HepG2 (cell line): ENCODE data around the gene BPIFB2. TPM values are rescaled to one million over a fixed set of nuclear protein-coding genes. Genes with fewer than 3 reads are reported as not detected.
A peak's percentile ranks its signal among the peaks of the same experiment; 100 is the strongest.

Experiments used
- BCLAF1 ChIP-seq: fragments of 450-650 bp; IDR thresholded peaks from 2 replicates; pipeline ENCODE4 v1.6.1; 2017; ENCODE audit warnings: mild to moderate bottlenecking
- CREB1 ChIP-seq, 2 experiments: fragments of 450-650 bp in 1 of 2; IDR thresholded peaks; 2 replicates each; pipeline ENCODE4 v1.6.1; 2016 to 2017; ENCODE audit warnings: control low read depth in 1 of 2, mild to moderate bottlenecking in 1 of 2, missing compliant biosample characterization in 1 of 2, missing genetic modification characterization in 1 of 2
- FOXP1 ChIP-seq, 2 experiments: fragments of 450-650 bp in 1 of 2; IDR thresholded peaks; 2 replicates each; pipeline ENCODE4 v1.6.1; 2017 to 2018; ENCODE audit warnings: antibody characterized with exemption in 1 of 2
- HBP1 ChIP-seq: IDR thresholded peaks from 2 replicates; pipeline ENCODE4 v1.6.1; 2016; ENCODE audit warnings: low read depth, control low read depth
- HNF1B ChIP-seq: sonication (generic); formaldehyde crosslinking; IDR thresholded peaks from 2 replicates; pipeline ENCODE4 v1.5.1; 2020; ENCODE audit warnings: mild to moderate bottlenecking, moderate library complexity, missing genetic modification reagents
- HNF4A ChIP-seq: sonication (generic); formaldehyde crosslinking; IDR thresholded peaks from 2 replicates; pipeline ENCODE4 v1.4.0; 2020; ENCODE audit warnings: missing genetic modification reagents
- HNRNPH1 ChIP-seq: fragments of 200-400 bp; formaldehyde crosslinking; optimal IDR thresholded peaks from 2 replicates; pipeline ENCODE3; 2017; ENCODE audit warnings: mild to moderate bottlenecking, low read depth, low read length
- MTA1 ChIP-seq: sonication (generic); formaldehyde crosslinking; IDR thresholded peaks from 2 replicates; pipeline ENCODE4 v1.4.0; 2020; ENCODE audit warnings: missing genetic modification reagents, mild to moderate bottlenecking, borderline replicate concordance
- MTF2 ChIP-seq: sonication (generic); formaldehyde crosslinking; IDR thresholded peaks from 2 replicates; pipeline ENCODE4 v1.5.0; 2020; ENCODE audit warnings: missing genetic modification reagents, borderline replicate concordance
- MXI1 ChIP-seq: IDR thresholded peaks from 3 replicates; pipeline ENCODE4 v1.6.1; 2012; ENCODE audit warnings: low read depth, low read length, inconsistent platforms, borderline replicate concordance
- MZF1 ChIP-seq: sonication (generic); formaldehyde crosslinking; IDR thresholded peaks from 2 replicates; pipeline ENCODE4 v1.8.1; 2023; ENCODE audit warnings: mild to moderate bottlenecking, missing genetic modification reagents, borderline replicate concordance
- NCOR1 ChIP-seq: fragments of 200-600 bp; sonication (generic); IDR thresholded peaks from 2 replicates; pipeline ENCODE4 v1.7.0; 2017; ENCODE audit warnings: antibody characterized with exemption, low read length, borderline replicate concordance
- NKX3-1 ChIP-seq: sonication (generic); formaldehyde crosslinking; IDR thresholded peaks from 2 replicates; pipeline ENCODE4 v1.5.0; 2020; ENCODE audit warnings: missing genetic modification reagents
- POLR2A ChIP-seq, 2 experiments: IDR thresholded peaks; 2 replicates each; pipeline ENCODE4 v1.6.1; 2011; ENCODE audit warnings: low read depth in 2 of 2, low read length in 2 of 2, mild to moderate bottlenecking in 1 of 2, moderate library complexity in 1 of 2; ENCODE audit not compliant: insufficient read depth in 1 of 2
- ZBTB2 ChIP-seq: sonication (generic); formaldehyde crosslinking; IDR thresholded peaks from 2 replicates; pipeline ENCODE4 v1.8.0; 2022; ENCODE audit warnings: low read depth, missing genetic modification reagents
- ZFP36 ChIP-seq: fragments of 150-350 bp; IDR thresholded peaks from 2 replicates; pipeline ENCODE4 v1.6.1; 2018; ENCODE audit warnings: borderline replicate concordance, low read length, low read depth; ENCODE audit not compliant: partially characterized antibody
- ZFY ChIP-seq: sonication (generic); formaldehyde crosslinking; IDR thresholded peaks from 2 replicates; pipeline ENCODE4 v1.4.0; 2020; ENCODE audit warnings: missing genetic modification reagents
- ZGPAT ChIP-seq: IDR thresholded peaks from 2 replicates; pipeline ENCODE4 v1.6.1; 2016; ENCODE audit warnings: mild to moderate bottlenecking
- ZNF317 ChIP-seq: sonication (generic); formaldehyde crosslinking; IDR thresholded peaks from 2 replicates; pipeline ENCODE4 v1.5.0; 2020; ENCODE audit warnings: mild to moderate bottlenecking, missing genetic modification reagents
- ZNF335 ChIP-seq: sonication (generic); formaldehyde crosslinking; IDR thresholded peaks from 2 replicates; pipeline ENCODE4 v1.4.0; 2020; ENCODE audit warnings: missing genetic modification reagents
- ZNF446 ChIP-seq: sonication (generic); formaldehyde crosslinking; IDR thresholded peaks from 2 replicates; pipeline ENCODE4 v1.5.0; 2020; ENCODE audit warnings: mild to moderate bottlenecking, missing genetic modification reagents
- ZNF557 ChIP-seq: sonication (generic); formaldehyde crosslinking; IDR thresholded peaks from 2 replicates; pipeline ENCODE4 v1.4.0; 2020; ENCODE audit warnings: missing genetic modification reagents
- ZNF569 ChIP-seq: sonication (generic); formaldehyde crosslinking; IDR thresholded peaks from 2 replicates; pipeline ENCODE4 v1.5.0; 2020; ENCODE audit warnings: mild to moderate bottlenecking, missing genetic modification reagents, moderate library complexity, borderline replicate concordance
- polyA plus RNA-seq, 8 experiments: library from polyadenylated mRNA; depleted of rRNA in 3 of 8; stranded (reverse) in 7 of 8; unstranded in 1 of 8; fragments of >200 nt; fragmentation: Illumina TruSeq in 4 of 8; extraction: Trizol in 4 of 8; gene quantifications; 2 replicates each; pipeline versions ENCODE4 v1.2.1 to v1.2.3, GENCODE V29; 2011 to 2016; ENCODE audit warnings: low read depth in 4 of 8, missing spikeins in 1 of 8, mixed read lengths in 1 of 8; ENCODE audit not compliant: insufficient read depth in 1 of 8
- total RNA-seq, 5 experiments: library from RNA; depleted of rRNA; stranded (reverse); fragments of >200 nt; fragmentation: Illumina TruSeq; extraction: Trizol; gene quantifications; 2 replicates each; pipeline ENCODE4 v1.2.3, GENCODE V29; 2016; ENCODE audit warnings: low read depth in 1 of 5

The BPIFB2 gene
- total and polyA plus RNA-seq, 2 of the 13 experiments (the other 11 are each of a cell fraction or from before 2014, with no cell fraction given) = 54.5 to 902 TPM

GRCh38 chr20:33022289-33022688, 14.8 kb downstream of the BPIFB2 start (continued):
- TF ChIP-seq ZBTB2 (CRISPR knock-in tag) = no peak
- TF ChIP-seq BCLAF1 = no peak
- no peak for TF ChIP-seq MZF1 (CRISPR knock-in tag)
- TF ChIP-seq HNRNPH1 = no peak
- no peak for TF ChIP-seq MTA1
- TF ChIP-seq ZNF317 (CRISPR knock-in tag) = no peak; the same call in 1 of the 2 replicates
- no peak for TF ChIP-seq FOXP1 (IDR thresholded peaks at IDR 0.05)
- TF ChIP-seq FOXP1 (CRISPR knock-in tag; IDR thresholded peaks at IDR 0.05) = no peak
- no peak for TF ChIP-seq HNF4A
- no peak for TF ChIP-seq HBP1 (CRISPR knock-in tag)
- no peak for TF ChIP-seq MTF2 (CRISPR knock-in tag)
- TF ChIP-seq ZFY = no peak
- no peak for TF ChIP-seq NKX3-1 (CRISPR knock-in tag)
- no peak for TF ChIP-seq CREB1 (IDR thresholded peaks at IDR 0.05)
- no peak for TF ChIP-seq CREB1 (CRISPR knock-in tag; IDR thresholded peaks at IDR 0.05)
- no peak for TF ChIP-seq MXI1
- no peak for TF ChIP-seq ZNF557 (CRISPR knock-in tag)
- TF ChIP-seq ZNF335 (CRISPR knock-in tag) = no peak
- no peak for TF ChIP-seq ZFP36
- TF ChIP-seq ZNF569 = no peak
- no peak for TF ChIP-seq HNF1B (CRISPR knock-in tag)
- TF ChIP-seq ZNF446 (CRISPR knock-in tag) = 0 out of 2 replicates have a peak, but pooled peaks have one; percentile 6
- no peak for TF ChIP-seq NCOR1
- no peak for TF ChIP-seq ZGPAT (CRISPR knock-in tag)
- 0 out of 4 replicates have a peak, but pooled peaks of 1 of the 2 experiments have one; percentile 21 for TF ChIP-seq POLR2A (IDR thresholded peaks at IDR 0.05; ENCODE audit: insufficient read depth in 1 of 2, low read depth in 2 of 2, low read length in 2 of 2)
